Measurements from ENCODE around the gene LGALS9.

GRCh38 chr17:27668488-27668823 is 37.5 kb downstream of the LGALS9 start:
- TF ChIP-seq EZH2 (IDR thresholded peaks at IDR 0.05; ENCODE audit: borderline replicate concordance, low read length), result no peak
- TF ChIP-seq CTCF (IDR thresholded peaks at IDR 0.05; ENCODE audit: low read length), result no peak
